Measurements from ENCODE around the gene ZFR.
"Not testable (repeated sequence)": the region's sequence is repeated elsewhere in the genome, so short reads cannot be mapped to it uniquely, and the experiment has no call there.

Gene ZFR

DNA sequence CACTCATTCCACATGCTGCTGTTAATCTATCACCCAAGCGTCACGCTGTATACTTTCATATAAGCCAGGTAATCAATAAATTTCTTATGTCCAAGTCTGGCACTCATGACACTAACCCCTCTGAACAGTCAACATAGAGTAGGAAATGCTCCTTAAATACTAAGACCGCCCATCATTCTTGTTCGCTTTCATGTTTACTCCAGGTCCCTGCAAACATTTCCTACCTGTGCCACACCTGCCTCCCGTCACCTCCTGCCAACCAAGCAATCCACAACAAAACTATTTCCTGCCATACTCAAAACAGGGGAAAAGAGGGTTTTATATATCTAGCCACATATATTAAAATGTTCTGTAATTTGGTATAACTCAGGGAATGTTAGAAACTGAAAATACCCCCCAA, 39.0 kb downstream of the ZFR start:
- Histone ChIP-seq H2AFZ (ENCODE audit: low read depth, low read length) (no peak overlapping the region), H3K4me3 (ENCODE audit: low read depth in 1 of 2, low read length in 2 of 2) (no peak overlapping the region), H3K79me2 (ENCODE audit: insufficient read depth, low read length) (peaks cover 2% of the 10 kb centered on the region), H3K36me3 (ENCODE audit: insufficient read depth, low read length) (peaks cover 99% of the 10 kb centered on the region), H3K4me1 (ENCODE audit: insufficient read depth, low read length) (no peaks in the 10 kb centered on the region), H4K20me1 (ENCODE audit: insufficient read depth, low read length) (peaks cover 14% of the 10 kb centered on the region; the same call in 1 of the 2 replicates), H3K4me2 (ENCODE audit: insufficient read depth, low read length) (no peak overlapping the region), H3K9me3 (ENCODE audit: insufficient read depth, low read length, severe bottlenecking) (no peaks in the 10 kb centered on the region), H3K9ac (ENCODE audit: low read depth, low read length) (no peak overlapping the region), H3K27ac (ENCODE audit: low read length) (no peak overlapping the region), H3K27me3 (ENCODE audit: insufficient read depth, low read length, poor library complexity) (no peaks in the 10 kb centered on the region)
- TF ChIP-seq, protein P1, sequence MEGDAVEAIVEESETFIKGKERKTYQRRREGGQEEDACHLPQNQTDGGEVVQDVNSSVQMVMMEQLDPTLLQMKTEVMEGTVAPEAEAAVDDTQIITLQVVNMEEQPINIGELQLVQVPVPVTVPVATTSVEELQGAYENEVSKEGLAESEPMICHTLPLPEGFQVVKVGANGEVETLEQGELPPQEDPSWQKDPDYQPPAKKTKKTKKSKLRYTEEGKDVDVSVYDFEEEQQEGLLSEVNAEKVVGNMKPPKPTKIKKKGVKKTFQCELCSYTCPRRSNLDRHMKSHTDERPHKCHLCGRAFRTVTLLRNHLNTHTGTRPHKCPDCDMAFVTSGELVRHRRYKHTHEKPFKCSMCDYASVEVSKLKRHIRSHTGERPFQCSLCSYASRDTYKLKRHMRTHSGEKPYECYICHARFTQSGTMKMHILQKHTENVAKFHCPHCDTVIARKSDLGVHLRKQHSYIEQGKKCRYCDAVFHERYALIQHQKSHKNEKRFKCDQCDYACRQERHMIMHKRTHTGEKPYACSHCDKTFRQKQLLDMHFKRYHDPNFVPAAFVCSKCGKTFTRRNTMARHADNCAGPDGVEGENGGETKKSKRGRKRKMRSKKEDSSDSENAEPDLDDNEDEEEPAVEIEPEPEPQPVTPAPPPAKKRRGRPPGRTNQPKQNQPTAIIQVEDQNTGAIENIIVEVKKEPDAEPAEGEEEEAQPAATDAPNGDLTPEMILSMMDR (IDR thresholded peaks at IDR 0.05; ENCODE audit: borderline replicate concordance, extremely low read depth, low read length, poor library complexity, severe bottlenecking), result no peak
- TF ChIP-seq EZH2 (IDR thresholded peaks at IDR 0.05; ENCODE audit: borderline replicate concordance, low read depth, low read length, severe bottlenecking), result no peak
- ATAC-seq (ENCODE audit: insufficient read depth, low read depth) (no peak), DNase-seq (no peak)

DNA sequence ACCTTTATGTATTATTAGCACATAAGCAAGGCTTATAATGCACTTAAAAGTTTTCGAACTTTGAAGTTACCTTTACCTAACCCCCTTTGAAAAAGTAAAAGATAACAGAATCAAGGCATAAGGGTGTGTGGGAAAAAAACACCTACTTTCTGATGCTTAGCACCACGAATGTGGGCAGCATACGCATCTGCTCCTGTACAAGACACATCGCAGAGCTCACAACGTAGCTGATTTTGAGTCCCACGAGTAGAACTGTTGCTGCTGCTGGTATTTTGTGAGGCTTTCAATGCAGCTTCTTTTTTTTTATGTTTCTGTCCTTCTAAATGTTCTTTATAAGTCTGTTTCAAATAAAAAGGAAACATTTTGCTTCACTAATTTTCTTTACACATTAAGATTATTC, 40.8 kb downstream of the ZFR start:
- Histone ChIP-seq H3K36me3 (ENCODE audit: insufficient read depth, low read length) (peaks cover 99% of the 10 kb centered on the region), H3K4me2 (ENCODE audit: insufficient read depth, low read length) (no peak overlapping the region), H3K27me3 (ENCODE audit: insufficient read depth, low read length, poor library complexity) (no peaks in the 10 kb centered on the region), H4K20me1 (ENCODE audit: insufficient read depth, low read length) (peaks cover 14% of the 10 kb centered on the region; the same call in 1 of the 2 replicates), H3K79me2 (ENCODE audit: insufficient read depth, low read length) (no peaks in the 10 kb centered on the region; the same call in 1 of the 2 replicates), H3K9ac (ENCODE audit: low read depth, low read length) (no peak overlapping the region), H3K9me3 (ENCODE audit: insufficient read depth, low read length, severe bottlenecking) (no peaks in the 10 kb centered on the region), H3K27ac (ENCODE audit: low read length) (no peak overlapping the region), H2AFZ (ENCODE audit: low read depth, low read length) (no peak overlapping the region), H3K4me3 (ENCODE audit: low read depth in 1 of 2, low read length in 2 of 2) (no peak overlapping the region), H3K4me1 (ENCODE audit: insufficient read depth, low read length) (no peaks in the 10 kb centered on the region)
- ATAC-seq (ENCODE audit: insufficient read depth, low read depth) (no peak), DNase-seq (no peak)
- TF ChIP-seq EZH2 (IDR thresholded peaks at IDR 0.05; ENCODE audit: borderline replicate concordance, low read depth, low read length, severe bottlenecking), result no peak
- TF ChIP-seq, protein P1 (IDR thresholded peaks at IDR 0.05; ENCODE audit: borderline replicate concordance, extremely low read depth, low read length, poor library complexity, severe bottlenecking), result no peak

DNA sequence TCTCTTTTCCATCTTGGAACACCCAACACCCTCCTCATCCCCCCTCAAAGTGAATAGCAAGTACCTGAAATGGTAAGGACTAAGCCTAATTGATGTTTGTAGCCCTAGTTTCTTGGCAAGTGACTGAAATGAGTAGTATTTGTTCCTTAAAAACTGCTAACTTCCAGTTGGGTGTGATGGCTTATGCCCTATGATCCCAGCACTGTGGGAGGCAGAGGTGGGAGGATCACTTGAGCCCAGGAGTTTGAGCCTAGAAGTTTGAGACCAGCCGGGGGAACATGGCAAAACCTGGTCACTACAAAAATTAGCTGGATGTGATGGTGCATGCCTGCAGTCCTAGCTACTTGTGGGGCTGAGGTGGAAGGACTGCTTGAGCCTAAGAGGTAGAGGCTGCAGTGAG, 44.1 kb downstream of the ZFR start:
- peaks cover 97% of the 10 kb centered on the region for H3K36me3 ChIP-seq (ENCODE audit: insufficient read depth, low read length)
- ATAC-seq (ENCODE audit: insufficient read depth, low read depth) (no peak), DNase-seq (no peak)
- TF ChIP-seq, protein P1 (IDR thresholded peaks at IDR 0.05; ENCODE audit: borderline replicate concordance, extremely low read depth, low read length, poor library complexity, severe bottlenecking), result no peak
- no peak for TF ChIP-seq EZH2 (IDR thresholded peaks at IDR 0.05; ENCODE audit: borderline replicate concordance, low read depth, low read length, severe bottlenecking)
- no peak overlapping the region for H3K9ac ChIP-seq (ENCODE audit: low read depth, low read length)
- H3K9me3 ChIP-seq (ENCODE audit: insufficient read depth, low read length, severe bottlenecking), result no peaks in the 10 kb centered on the region
- no peak overlapping the region for H3K27ac ChIP-seq (ENCODE audit: low read length)
- H4K20me1 ChIP-seq (ENCODE audit: insufficient read depth, low read length), result peaks cover 10% of the 10 kb centered on the region; the same call in 1 of the 2 replicates
- no peaks in the 10 kb centered on the region for H3K27me3 ChIP-seq (ENCODE audit: insufficient read depth, low read length, poor library complexity)
- H3K4me2 ChIP-seq (ENCODE audit: insufficient read depth, low read length), result no peak overlapping the region
- no peak overlapping the region for H2AFZ ChIP-seq (ENCODE audit: low read depth, low read length)
- no peak overlapping the region for H3K4me3 ChIP-seq (ENCODE audit: low read depth in 1 of 2, low read length in 2 of 2)
- H3K79me2 ChIP-seq (ENCODE audit: insufficient read depth, low read length), result no peaks in the 10 kb centered on the region; the same call in 1 of the 2 replicates
- no peaks in the 10 kb centered on the region for H3K4me1 ChIP-seq (ENCODE audit: insufficient read depth, low read length)

DNA sequence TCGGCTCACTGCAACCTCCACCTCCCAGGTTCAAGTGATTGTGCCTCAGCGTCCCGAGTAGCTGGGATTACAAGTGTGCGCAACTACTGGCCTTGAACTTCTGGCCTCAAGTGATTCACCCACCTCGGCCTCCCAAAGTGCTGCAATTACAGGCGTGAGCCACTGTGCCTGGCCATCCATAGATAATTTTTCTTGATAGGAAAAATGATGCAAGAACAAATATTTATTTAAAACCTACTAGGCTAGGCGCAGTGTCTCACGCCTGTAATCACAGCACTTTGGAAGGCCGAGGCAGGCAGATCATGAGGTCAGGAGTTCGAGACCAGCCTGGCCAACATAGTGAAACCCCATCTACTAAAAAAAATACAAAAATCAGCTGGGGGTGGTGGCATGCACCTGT, 45.8 kb downstream of the ZFR start:
- not testable (repeated sequence) for H3K27ac ChIP-seq (ENCODE audit: low read length); DNase-seq; H3K4me3 ChIP-seq (ENCODE audit: low read depth in 1 of 2, low read length in 2 of 2); H3K9ac ChIP-seq (ENCODE audit: low read depth, low read length); ATAC-seq (ENCODE audit: insufficient read depth, low read depth); H3K27me3 ChIP-seq (ENCODE audit: insufficient read depth, low read length, poor library complexity); H3K4me2 ChIP-seq (ENCODE audit: insufficient read depth, low read length); H3K9me3 ChIP-seq (ENCODE audit: insufficient read depth, low read length, severe bottlenecking); H3K79me2 ChIP-seq (ENCODE audit: insufficient read depth, low read length); H3K4me1 ChIP-seq (ENCODE audit: insufficient read depth, low read length); H4K20me1 ChIP-seq (ENCODE audit: insufficient read depth, low read length); H2AFZ ChIP-seq (ENCODE audit: low read depth, low read length)
- peaks cover 96% of the 10 kb centered on the region for H3K36me3 ChIP-seq (ENCODE audit: insufficient read depth, low read length)
